NCI-H82 (cell line): ENCODE measurements around the gene GAP43.

Experiments
- DNase-seq: peaks from one replicate; lab custom pipeline; 2025; lab: John Stamatoyannopoulos, UW

The GAP43 gene

GRCh38 chr3:115766587-115767482, 143.5 kb downstream of the GAP43 start:
- DNase-seq = peak; percentile 68

- no peak for DNase-seq
These were observed 145.4 kb downstream of the GAP43 start for GRCh38 chr3:115768661-115769060.
